NB4 (cell line): ENCODE data around the gene PRDX5.

Source experiments
- DNase-seq: peaks from one replicate; pipeline ENCODE4 v3.0.0; 2010; ENCODE audit warnings: low read depth
- H3K4me3 ChIP-seq: one replicate; pipeline ENCODE4 v1.5.1; 2011; ENCODE audit warnings: mild to moderate bottlenecking, low read depth, low read length, moderate library complexity
- CTCF ChIP-seq: IDR thresholded peaks from one replicate; pipeline ENCODE4 v1.5.1; 2012; ENCODE audit warnings: low read depth, low read length
- MYC ChIP-seq: IDR thresholded peaks from 2 replicates; pipeline ENCODE4 v1.6.1; 2011; ENCODE audit warnings: low read depth, low read length
- POLR2A ChIP-seq: IDR thresholded peaks from 2 replicates; pipeline ENCODE4 v1.6.1; 2011; ENCODE audit warnings: mild to moderate bottlenecking; ENCODE audit not compliant: insufficient read length; ENCODE audit errors: extremely low read depth
- TF ChIP-seq, protein P1 (sequence below): IDR thresholded peaks from 2 replicates; pipeline ENCODE4 v1.6.1; 2011; ENCODE audit warnings: low read depth, low read length

The PRDX5 gene

GRCh38 chr11:64358536-64358906 lies 40.6 kb downstream of the PRDX5 start:
- peak overlapping the region; percentile 49 for H3K4me3 ChIP-seq
- no peak for DNase-seq
- TF ChIP-seq, protein P1, sequence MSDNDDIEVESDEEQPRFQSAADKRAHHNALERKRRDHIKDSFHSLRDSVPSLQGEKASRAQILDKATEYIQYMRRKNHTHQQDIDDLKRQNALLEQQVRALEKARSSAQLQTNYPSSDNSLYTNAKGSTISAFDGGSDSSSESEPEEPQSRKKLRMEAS: no peak
- TF ChIP-seq POLR2A: no peak
- no peak for TF ChIP-seq MYC
- TF ChIP-seq CTCF: no peak

DNA sequence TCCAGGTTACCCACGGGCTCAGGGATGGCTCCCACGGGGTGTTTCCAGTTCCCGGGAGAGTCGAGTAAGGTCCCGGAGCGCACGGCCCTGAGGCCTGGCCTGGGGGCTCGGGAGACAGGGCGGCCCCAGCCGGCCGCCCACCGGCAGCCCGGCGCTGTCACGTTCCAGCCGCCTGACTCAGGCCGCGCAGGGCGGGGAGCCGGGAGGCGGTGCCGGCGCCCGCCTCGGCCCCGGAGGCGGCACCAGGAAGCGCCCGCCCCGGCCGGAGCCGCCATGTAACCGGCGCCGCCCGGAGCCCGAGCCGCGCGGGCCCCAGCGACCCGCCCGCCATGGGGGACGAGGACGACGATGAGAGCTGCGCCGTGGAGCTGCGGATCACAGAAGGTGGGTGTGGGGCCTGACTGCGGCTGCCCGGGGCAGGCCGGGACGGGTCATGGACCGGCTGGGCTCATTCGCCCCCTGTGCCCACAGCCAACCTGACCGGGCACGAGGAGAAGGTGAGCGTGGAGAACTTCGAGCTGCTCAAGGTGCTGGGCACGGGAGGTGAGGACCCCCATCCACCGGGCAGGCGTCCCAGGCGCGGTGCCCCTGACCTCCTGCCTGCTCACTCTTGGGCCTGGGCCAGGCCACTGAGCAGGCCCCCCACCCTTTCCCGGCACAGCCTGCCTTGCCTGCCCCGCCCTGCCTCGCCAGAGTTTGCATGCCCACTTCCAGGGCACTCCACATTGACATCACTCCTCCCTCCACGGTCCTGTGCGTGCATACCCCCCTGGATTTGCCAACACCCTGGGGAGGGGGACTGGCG lies 41.2 kb downstream of the PRDX5 start, which contains the start of gene RPS6KA4:
TSS of gene RPS6KA4 (plus strand) at position 256 of the 805 bp plus-strand sequence. CDS start at position 330, 74 bp downstream.
- H3K4me3 ChIP-seq: peak within 1 kb of the TSS; percentile 74
- DNase-seq: peak; percentile 77
- TF ChIP-seq POLR2A: peak; percentile 71
- no peak; the same call in 1 of the 2 replicates for TF ChIP-seq MYC
- TF ChIP-seq, protein P1: no peak
- no peak for TF ChIP-seq CTCF

GRCh38 chr11:64359712-64360445 lies 42.0 kb downstream of the PRDX5 start:
- H3K4me3 ChIP-seq: peak overlapping the region; percentile 74
- TF ChIP-seq MYC (no peak), POLR2A (no peak), CTCF (no peak)
- TF ChIP-seq, protein P1: no peak
- DNase-seq: peak; percentile 40

GRCh38 chr11:64360448-64360921 lies 42.6 kb downstream of the PRDX5 start:
- H3K4me3 ChIP-seq: no peak overlapping the region
- TF ChIP-seq, protein P1: no peak
- TF ChIP-seq CTCF: no peak
- TF ChIP-seq POLR2A: no peak
- TF ChIP-seq MYC: no peak
- peak; percentile 65 for DNase-seq

- no peak for DNase-seq
- no peak overlapping the region for H3K4me3 ChIP-seq
- TF ChIP-seq MYC (no peak), CTCF (no peak), POLR2A (no peak)
- TF ChIP-seq, protein P1: no peak
These were observed 43.7 kb downstream of the PRDX5 start for GRCh38 chr11:64361659-64362058.
